ENCODE measurements around the gene SPEG.
A peak's percentile ranks its signal among the peaks of the same experiment; 100 is the strongest.

SPEG gene

GRCh38 chr2:219507581-219508443 is 73.2 kb downstream of the SPEG start:
- H3K4me3 ChIP-seq (ENCODE audit: low read depth, low read length): no peak overlapping the region
- DNase-seq (ENCODE audit: low read depth): no peak
- TF ChIP-seq, protein P1, sequence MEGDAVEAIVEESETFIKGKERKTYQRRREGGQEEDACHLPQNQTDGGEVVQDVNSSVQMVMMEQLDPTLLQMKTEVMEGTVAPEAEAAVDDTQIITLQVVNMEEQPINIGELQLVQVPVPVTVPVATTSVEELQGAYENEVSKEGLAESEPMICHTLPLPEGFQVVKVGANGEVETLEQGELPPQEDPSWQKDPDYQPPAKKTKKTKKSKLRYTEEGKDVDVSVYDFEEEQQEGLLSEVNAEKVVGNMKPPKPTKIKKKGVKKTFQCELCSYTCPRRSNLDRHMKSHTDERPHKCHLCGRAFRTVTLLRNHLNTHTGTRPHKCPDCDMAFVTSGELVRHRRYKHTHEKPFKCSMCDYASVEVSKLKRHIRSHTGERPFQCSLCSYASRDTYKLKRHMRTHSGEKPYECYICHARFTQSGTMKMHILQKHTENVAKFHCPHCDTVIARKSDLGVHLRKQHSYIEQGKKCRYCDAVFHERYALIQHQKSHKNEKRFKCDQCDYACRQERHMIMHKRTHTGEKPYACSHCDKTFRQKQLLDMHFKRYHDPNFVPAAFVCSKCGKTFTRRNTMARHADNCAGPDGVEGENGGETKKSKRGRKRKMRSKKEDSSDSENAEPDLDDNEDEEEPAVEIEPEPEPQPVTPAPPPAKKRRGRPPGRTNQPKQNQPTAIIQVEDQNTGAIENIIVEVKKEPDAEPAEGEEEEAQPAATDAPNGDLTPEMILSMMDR (IDR thresholded peaks at IDR 0.05; ENCODE audit: control insufficient read depth, extremely low read depth, insufficient read depth): no peak

DNA sequence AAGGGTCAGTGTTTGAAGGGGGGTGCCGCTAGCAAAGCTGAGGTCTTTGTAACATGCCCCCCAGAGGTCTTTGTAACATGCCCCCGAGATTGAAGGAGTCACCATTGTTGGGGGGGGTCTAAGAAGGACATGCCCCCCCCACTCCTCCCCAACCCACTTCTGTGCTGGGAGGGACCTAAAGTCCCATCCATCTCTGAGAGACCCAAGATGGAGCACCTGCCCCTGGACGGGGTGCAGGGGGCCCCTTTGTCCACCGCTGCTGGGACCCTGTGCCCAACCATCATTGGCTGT is 73.7 kb downstream of the SPEG start:
- DNase-seq (ENCODE audit: low read depth): no peak
- no peak overlapping the region for H3K4me3 ChIP-seq (ENCODE audit: low read depth, low read length)
- TF ChIP-seq, protein P1 (IDR thresholded peaks at IDR 0.05; ENCODE audit: control insufficient read depth, extremely low read depth, insufficient read depth): no peak

GRCh38 chr2:219508971-219509779 is 74.5 kb downstream of the SPEG start:
- DNase-seq (ENCODE audit: low read depth): no peak
- H3K4me3 ChIP-seq (ENCODE audit: low read depth, low read length): no peak overlapping the region

DNA sequence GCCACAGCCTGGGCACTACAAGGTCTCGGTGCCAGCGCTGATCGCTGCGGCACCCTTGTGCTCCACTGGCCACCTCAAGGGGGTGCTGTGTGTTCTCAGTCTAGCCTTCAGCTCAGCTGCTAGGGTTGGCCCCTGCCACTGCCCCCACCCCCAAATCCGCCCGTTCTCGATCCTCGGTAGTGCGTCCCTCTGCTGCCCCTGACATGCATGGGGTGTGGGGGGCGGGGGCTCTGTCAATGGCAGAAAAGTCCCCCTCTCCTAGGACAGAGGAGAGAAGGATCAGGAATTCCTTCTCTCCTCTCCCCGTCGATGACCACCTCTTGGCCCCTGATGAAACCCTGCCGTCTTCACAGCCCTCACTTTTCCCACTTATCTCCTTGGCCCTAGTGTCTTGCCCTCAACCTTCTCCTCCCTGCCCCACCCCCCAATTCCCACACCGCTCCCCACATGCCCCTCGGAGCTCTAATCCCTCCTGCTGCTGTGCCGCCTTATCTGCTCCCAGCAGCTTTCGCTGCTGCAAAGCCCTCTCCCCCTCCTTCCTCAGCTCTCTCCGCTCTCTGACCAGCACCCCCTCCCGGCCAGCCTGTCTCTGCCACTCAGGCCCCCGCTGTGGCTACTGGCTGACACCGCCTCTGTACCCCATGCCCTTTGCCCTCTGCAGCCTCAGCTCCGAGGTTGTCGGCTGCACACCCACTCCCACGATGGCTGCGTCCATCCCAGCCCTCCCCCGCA is 75.3 kb downstream of the SPEG start:
- H3K4me3 ChIP-seq (ENCODE audit: low read depth, low read length): no peak overlapping the region
- TF ChIP-seq, protein P1 (IDR thresholded peaks at IDR 0.05; ENCODE audit: control insufficient read depth, extremely low read depth, insufficient read depth): peak; percentile 78
- no peak for DNase-seq (ENCODE audit: low read depth)

More at GRCh38 chr2:219508971-219509779, 74.5 kb downstream of the SPEG start:
- TF ChIP-seq, protein P1 (IDR thresholded peaks at IDR 0.05; ENCODE audit: control insufficient read depth, extremely low read depth, insufficient read depth): no peak

- no peak for DNase-seq (ENCODE audit: low read depth)
- H3K4me3 ChIP-seq (ENCODE audit: low read depth, low read length): no peak overlapping the region
- TF ChIP-seq, protein P1 (IDR thresholded peaks at IDR 0.05; ENCODE audit: control insufficient read depth, extremely low read depth, insufficient read depth): no peak
These were observed 76.0 kb downstream of the SPEG start for GRCh38 chr2:219510512-219511135.

- TF ChIP-seq, protein P1 (IDR thresholded peaks at IDR 0.05; ENCODE audit: control insufficient read depth, extremely low read depth, insufficient read depth): no peak
- DNase-seq (ENCODE audit: low read depth): no peak
- H3K4me3 ChIP-seq (ENCODE audit: low read depth, low read length): no peak overlapping the region
These were observed 77.1 kb downstream of the SPEG start for GRCh38 chr2:219511547-219512325.

All from LNCaP clone FGC (cell line).